Measurements from ENCODE around the gene COL5A1. TPM values are rescaled to one million over a fixed set of nuclear protein-coding genes. Genes with fewer than 3 reads are reported as not detected.

The COL5A1 gene
- total RNA-seq, 1 donor = 801 TPM

GRCh38 chr9:134644725-134645606 lies 3.4 kb downstream of the COL5A1 start:
- Histone ChIP-seq H3K36me3 (ENCODE audit: insufficient read depth, low read length) (peaks cover 25% of the 10 kb centered on the region), H3K9me3 (ENCODE audit: low read depth, low read length) (no peaks in the 10 kb centered on the region), H3K27me3 (ENCODE audit: insufficient read depth, low read length) (no peaks in the 10 kb centered on the region), H4K20me1 (ENCODE audit: insufficient read depth, low read length) (peaks cover 62% of the 10 kb centered on the region), H3K27ac (ENCODE audit: low read depth, low read length) (peak overlapping the region; percentile 76), H3K79me2 (ENCODE audit: insufficient read depth, low read length) (peaks cover 75% of the 10 kb centered on the region), H3K4me2 (ENCODE audit: insufficient read depth, low read length) (peak overlapping the region; percentile 81), H3K4me3 (ENCODE audit: insufficient read depth, low read length) (peak overlapping the region; percentile 73), H3K4me1 (ENCODE audit: insufficient read depth, low read length) (peaks cover 54% of the 10 kb centered on the region), H2AFZ (ENCODE audit: low read length) (no peak overlapping the region)
- no peak for TF ChIP-seq CTCF (IDR thresholded peaks at IDR 0.05; ENCODE audit: extremely low read depth, low read depth, low read length)
- DNase-seq (ENCODE audit: insufficient read length, low spot score, missing footprints) = peak; percentile 100

GRCh38 chr9:134645607-134646365 lies 4.2 kb downstream of the COL5A1 start:
- Histone ChIP-seq H2AFZ (ENCODE audit: low read length) (no peak overlapping the region), H3K4me1 (ENCODE audit: insufficient read depth, low read length) (peaks cover 49% of the 10 kb centered on the region), H3K79me2 (ENCODE audit: insufficient read depth, low read length) (peaks cover 83% of the 10 kb centered on the region), H3K36me3 (ENCODE audit: insufficient read depth, low read length) (peaks cover 32% of the 10 kb centered on the region), H3K27ac (ENCODE audit: low read depth, low read length) (peak overlapping the region; percentile 76), H3K9me3 (ENCODE audit: low read depth, low read length) (no peaks in the 10 kb centered on the region), H4K20me1 (ENCODE audit: insufficient read depth, low read length) (peaks cover 70% of the 10 kb centered on the region), H3K4me3 (ENCODE audit: insufficient read depth, low read length) (peak overlapping the region; percentile 73), H3K27me3 (ENCODE audit: insufficient read depth, low read length) (no peaks in the 10 kb centered on the region), H3K4me2 (ENCODE audit: insufficient read depth, low read length) (peak overlapping the region; percentile 81)
- peak; percentile 89 for DNase-seq (ENCODE audit: insufficient read length, low spot score, missing footprints)
- no peak for TF ChIP-seq CTCF (IDR thresholded peaks at IDR 0.05; ENCODE audit: extremely low read depth, low read depth, low read length)

GRCh38 chr9:134647359-134648080 lies 5.9 kb downstream of the COL5A1 start:
- Histone ChIP-seq H3K4me1 (ENCODE audit: insufficient read depth, low read length) (peaks cover 44% of the 10 kb centered on the region), H4K20me1 (ENCODE audit: insufficient read depth, low read length) (peaks cover 87% of the 10 kb centered on the region), H3K9me3 (ENCODE audit: low read depth, low read length) (no peaks in the 10 kb centered on the region), H3K4me2 (ENCODE audit: insufficient read depth, low read length) (peak overlapping the region; percentile 81), H3K36me3 (ENCODE audit: insufficient read depth, low read length) (peaks cover 42% of the 10 kb centered on the region), H3K27me3 (ENCODE audit: insufficient read depth, low read length) (no peaks in the 10 kb centered on the region), H2AFZ (ENCODE audit: low read length) (no peak overlapping the region), H3K79me2 (ENCODE audit: insufficient read depth, low read length) (peaks cover 92% of the 10 kb centered on the region), H3K4me3 (ENCODE audit: insufficient read depth, low read length) (no peak overlapping the region), H3K27ac (ENCODE audit: low read depth, low read length) (peak overlapping the region; percentile 0)
- peak; percentile 84 for DNase-seq (ENCODE audit: insufficient read length, low spot score, missing footprints)
- TF ChIP-seq CTCF (IDR thresholded peaks at IDR 0.05; ENCODE audit: extremely low read depth, low read depth, low read length) = no peak

Measured in osteoblast (primary cell).